Right lobe of liver (tissue), 4 donors: ENCODE measurements around the gene KLHL22.

Source experiments
- POLR2A ChIP-seq: fragments of 450-650 bp; IDR thresholded peaks from one replicate; pipeline ENCODE4 v1.6.1; 2017; ENCODE audit warnings: antibody characterized with exemption, mild to moderate bottlenecking
- TF ChIP-seq, protein P1 (sequence below), 4 donors: fragments of 200-600 bp in 3 of 4; fragments of 450-650 bp in 1 of 4; IDR thresholded peaks; one replicate each; pipeline versions ENCODE4 v1.5.1 to v1.8.0; 2016 to 2022; ENCODE audit warnings: antibody characterized with exemption in 4 of 4, mild to moderate bottlenecking in 2 of 4
- donor health status: DM: no; HTN: no; CAD: no.
- donor health status: DM: no; HTN: no; CAD: no.
- donor health status: DM: no; HTN: yes; CAD: no.

DNA sequence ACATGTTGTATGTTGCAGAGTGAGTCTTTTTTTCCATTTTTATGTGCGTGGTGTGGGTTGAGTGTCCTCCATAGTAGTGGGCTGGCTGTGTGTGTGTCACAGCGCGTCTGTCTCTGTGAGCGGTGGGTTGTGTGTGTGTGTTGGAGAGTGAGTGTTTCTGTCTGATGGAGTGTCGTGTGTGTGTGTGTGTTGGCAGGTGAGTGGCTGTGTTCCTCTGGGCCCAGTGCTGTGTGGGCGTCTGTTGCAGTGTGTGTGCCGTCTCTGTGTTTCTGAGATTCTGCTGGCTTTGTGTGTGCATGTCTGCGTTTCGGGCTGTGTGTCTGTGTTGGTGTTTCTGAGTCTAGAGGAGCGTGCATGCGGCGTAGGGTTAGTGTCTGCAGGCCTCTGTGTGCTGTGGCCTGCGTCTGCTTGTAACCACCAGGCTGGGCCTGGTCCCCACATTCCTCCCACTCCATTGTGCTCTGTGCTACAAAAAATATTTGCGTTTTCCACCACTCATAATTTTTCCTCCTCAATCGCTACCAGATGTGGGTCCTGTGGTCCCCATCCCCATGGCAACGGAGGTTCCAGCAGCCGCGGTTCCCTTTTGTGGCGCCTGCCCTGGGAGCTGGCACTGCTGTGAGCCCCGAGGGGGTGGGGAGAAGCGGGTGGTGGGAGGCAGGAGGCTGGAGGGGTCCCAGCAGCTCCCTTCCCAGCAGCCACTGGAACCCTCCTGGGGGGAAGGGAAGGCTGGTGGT, 73.2 kb downstream of the KLHL22 start:
- TF ChIP-seq, protein P1, sequence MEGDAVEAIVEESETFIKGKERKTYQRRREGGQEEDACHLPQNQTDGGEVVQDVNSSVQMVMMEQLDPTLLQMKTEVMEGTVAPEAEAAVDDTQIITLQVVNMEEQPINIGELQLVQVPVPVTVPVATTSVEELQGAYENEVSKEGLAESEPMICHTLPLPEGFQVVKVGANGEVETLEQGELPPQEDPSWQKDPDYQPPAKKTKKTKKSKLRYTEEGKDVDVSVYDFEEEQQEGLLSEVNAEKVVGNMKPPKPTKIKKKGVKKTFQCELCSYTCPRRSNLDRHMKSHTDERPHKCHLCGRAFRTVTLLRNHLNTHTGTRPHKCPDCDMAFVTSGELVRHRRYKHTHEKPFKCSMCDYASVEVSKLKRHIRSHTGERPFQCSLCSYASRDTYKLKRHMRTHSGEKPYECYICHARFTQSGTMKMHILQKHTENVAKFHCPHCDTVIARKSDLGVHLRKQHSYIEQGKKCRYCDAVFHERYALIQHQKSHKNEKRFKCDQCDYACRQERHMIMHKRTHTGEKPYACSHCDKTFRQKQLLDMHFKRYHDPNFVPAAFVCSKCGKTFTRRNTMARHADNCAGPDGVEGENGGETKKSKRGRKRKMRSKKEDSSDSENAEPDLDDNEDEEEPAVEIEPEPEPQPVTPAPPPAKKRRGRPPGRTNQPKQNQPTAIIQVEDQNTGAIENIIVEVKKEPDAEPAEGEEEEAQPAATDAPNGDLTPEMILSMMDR (IDR thresholded peaks at IDR 0.05), result no peak
- no peak for TF ChIP-seq POLR2A
